Mesendoderm (in vitro differentiated cells): Measurements from ENCODE around the gene NRL. TPM values are rescaled to one million over a fixed set of nuclear protein-coding genes. Genes with fewer than 3 reads are reported as not detected.

Experiments
- DNase-seq: peaks from one replicate; pipeline ENCODE4 v3.0.0; 2013
- H2AK5ac ChIP-seq: 2 replicates; pipeline ENCODE4 v1.6.1; 2013; ENCODE audit warnings: low read length, inconsistent platforms
- H2BK120ac ChIP-seq: 2 replicates; pipeline ENCODE4 v1.6.1; 2013; ENCODE audit warnings: low read depth, mild to moderate bottlenecking, low read length, moderate library complexity, mixed read lengths
- H2BK15ac ChIP-seq: replicated peaks from 2 replicates; pipeline ENCODE4 v1.6.1; 2013; ENCODE audit warnings: low read depth, mild to moderate bottlenecking, moderate library complexity
- H2BK5ac ChIP-seq: 2 replicates; pipeline ENCODE4 v1.6.1; 2013; ENCODE audit warnings: low read length, inconsistent platforms
- H3K18ac ChIP-seq: 2 replicates; pipeline ENCODE4 v1.6.1; 2013; ENCODE audit warnings: mild to moderate bottlenecking, low read length, mixed read lengths
- H3K23ac ChIP-seq: one replicate; pipeline ENCODE4 v1.6.1; 2013; ENCODE audit warnings: low read length
- H3K27ac ChIP-seq: 2 replicates; pipeline ENCODE4 v1.5.1; 2013; ENCODE audit warnings: low read depth, mild to moderate bottlenecking, inconsistent platforms, low read length, moderate library complexity
- H3K27me3 ChIP-seq: 2 replicates; pipeline ENCODE4 v1.6.1; 2013; ENCODE audit warnings: low read length, control low read depth, mild to moderate bottlenecking, inconsistent platforms; ENCODE audit not compliant: insufficient read depth, poor library complexity
- H3K36me3 ChIP-seq: 2 replicates; pipeline ENCODE4 v1.6.1; 2013; ENCODE audit warnings: low read length, inconsistent platforms; ENCODE audit not compliant: control insufficient read depth, insufficient read depth
- H3K4ac ChIP-seq: one replicate; pipeline ENCODE4 v1.6.1; 2013; ENCODE audit warnings: low read depth, mild to moderate bottlenecking, low read length, moderate library complexity
- H3K4me1 ChIP-seq: 2 replicates; pipeline ENCODE4 v1.6.1; 2013; ENCODE audit warnings: low read depth, low read length, inconsistent platforms; ENCODE audit not compliant: control insufficient read depth
- H3K4me2 ChIP-seq: 2 replicates; pipeline ENCODE4 v1.6.1; 2013; ENCODE audit warnings: low read length
- H3K4me3 ChIP-seq: 2 replicates; pipeline ENCODE4 v1.5.1; 2013; ENCODE audit warnings: mild to moderate bottlenecking, low read length
- H3K56ac ChIP-seq: one replicate; pipeline ENCODE4 v1.6.1; 2013; ENCODE audit warnings: low read length
- H3K79me1 ChIP-seq: 2 replicates; pipeline ENCODE4 v1.6.1; 2013; ENCODE audit warnings: low read length, inconsistent platforms
- H3K79me2 ChIP-seq: 2 replicates; pipeline ENCODE4 v1.6.1; 2013; ENCODE audit warnings: mild to moderate bottlenecking, low read length; ENCODE audit not compliant: control insufficient read depth, insufficient read depth
- H3K9ac ChIP-seq: 2 replicates; pipeline ENCODE4 v1.6.1; 2013; ENCODE audit warnings: low read length, inconsistent platforms
- H4K5ac ChIP-seq: one replicate; pipeline ENCODE4 v1.6.1; 2013; ENCODE audit warnings: low read length
- H4K8ac ChIP-seq: one replicate; pipeline ENCODE4 v1.6.1; 2013; ENCODE audit warnings: low read depth, mild to moderate bottlenecking, control low read depth, low read length, moderate library complexity
- whole genome bisulfite sequencing: extraction: QIAGEN DNeasy Blood & Tissue Kit; methylation state at CpG from one replicate; pipeline ENCODE4 v1.1.7; 2013; ENCODE audit warnings: low lambda C conversion rate, missing lambda C conversion rate; ENCODE audit not compliant: insufficient coverage; ENCODE audit errors: extremely low coverage; 5-methylcytosine and 5-hydroxymethylcytosine counted together
- polyA plus RNA-seq, 2 experiments: library from polyadenylated mRNA; stranded (reverse); fragments of 200-250 nt; gene quantifications; one replicate each; pipeline ENCODE4 v1.2.3, GENCODE V29; 2013

NRL gene
- 1.2 TPM for polyA plus RNA-seq (2013, experiment 1 of 2)
- 1.3 TPM for polyA plus RNA-seq (2013, experiment 2 of 2)

GRCh38 chr14:24114532-24115421 is at the start of gene NRL, which contains the start of gene DCAF11:
NRL (minus strand) TSS chr14:24114949; CDS start chr14:24082848, 32,101 bp downstream.
DCAF11 (plus strand) TSS chr14:24114777; CDS start chr14:24115595, 818 bp downstream.
- H3K23ac ChIP-seq = peak within 1 kb of the TSS; percentile 35
- H3K36me3 ChIP-seq = no peaks in the 10 kb centered on the region
- no peaks in the 10 kb centered on the region for H3K27me3 ChIP-seq
- peak within 1 kb of the TSS; percentile 91 for H3K9ac ChIP-seq
- no peak within 1 kb of the TSS for H2BK15ac ChIP-seq
- H4K8ac ChIP-seq = peak within 1 kb of the TSS; percentile 88
- H3K4me1 ChIP-seq = peaks cover 3% of the 10 kb centered on the region
- H3K18ac ChIP-seq = peak within 1 kb of the TSS; percentile 56
- peak; percentile 100 for DNase-seq
- no peak within 1 kb of the TSS for H4K5ac ChIP-seq
- H3K79me2 ChIP-seq = peaks cover 2% of the 10 kb centered on the region
- no peak within 1 kb of the TSS for H2AK5ac ChIP-seq
- H2BK120ac ChIP-seq = peak within 1 kb of the TSS; percentile 4
- no CpG with 5 or more reads among the region's 65 CpGs for WGBS
- peaks cover 11% of the 10 kb centered on the region for H3K79me1 ChIP-seq
- H2BK5ac ChIP-seq = peak within 1 kb of the TSS; percentile 78
- peak within 1 kb of the TSS; percentile 64 for H3K4ac ChIP-seq
- peak within 1 kb of the TSS; percentile 90 for H3K4me2 ChIP-seq
- peak within 1 kb of the TSS; percentile 86 for H3K4me3 ChIP-seq
- peak within 1 kb of the TSS; percentile 97 for H3K56ac ChIP-seq
- H3K27ac ChIP-seq = peak within 1 kb of the TSS; percentile 94

- no CpG with 5 or more reads among the region's 8 CpGs for WGBS
- H3K36me3 ChIP-seq = peaks cover 18% of the 10 kb centered on the region
These were observed 47.3 kb upstream of the NRL start for GRCh38 chr14:24162093-24162492.

GRCh38 chr14:24160850-24161804 is 46.4 kb upstream of the NRL start, which contains the start of gene IRF9:
IRF9 (plus strand) TSS chr14:24161265; CDS start chr14:24162145, 880 bp downstream.
- Histone ChIP-seq H3K79me2 (no peaks in the 10 kb centered on the region), H3K4ac (peak within 1 kb of the TSS; percentile 44), H3K18ac (no peak within 1 kb of the TSS), H3K23ac (no peak within 1 kb of the TSS), H4K5ac (no peak within 1 kb of the TSS), H2BK5ac (peak within 1 kb of the TSS; percentile 39), H2BK120ac (no peak within 1 kb of the TSS), H3K4me3 (no peak within 1 kb of the TSS), H3K4me2 (peak within 1 kb of the TSS; percentile 38), H3K27me3 (no peaks in the 10 kb centered on the region), H3K36me3 (peaks cover 22% of the 10 kb centered on the region), H2BK15ac (no peak within 1 kb of the TSS), H3K79me1 (peaks cover 2% of the 10 kb centered on the region), H4K8ac (no peak within 1 kb of the TSS), H3K56ac (peak within 1 kb of the TSS; percentile 93), H2AK5ac (peak within 1 kb of the TSS; percentile 93), H3K9ac (peak within 1 kb of the TSS; percentile 74), H3K4me1 (peaks cover 5% of the 10 kb centered on the region), H3K27ac (no peak within 1 kb of the TSS)
- DNase-seq = peak; percentile 98
- WGBS = no CpG with 5 or more reads among the region's 12 CpGs

More at GRCh38 chr14:24162093-24162492, 47.3 kb upstream of the NRL start:
- no peak for DNase-seq
- no peak overlapping the region for H3K4me2 ChIP-seq
- no peak overlapping the region for H3K18ac ChIP-seq
- H2AK5ac ChIP-seq = no peak overlapping the region
- no peak overlapping the region for H2BK15ac ChIP-seq
- no peak overlapping the region for H3K27ac ChIP-seq
- no peak overlapping the region for H3K4ac ChIP-seq
- H2BK5ac ChIP-seq = no peak overlapping the region
- peaks cover 5% of the 10 kb centered on the region for H3K4me1 ChIP-seq
- no peak overlapping the region for H2BK120ac ChIP-seq
- peak overlapping the region; percentile 74 for H3K9ac ChIP-seq
- H4K5ac ChIP-seq = no peak overlapping the region
- H3K79me1 ChIP-seq = peaks cover 2% of the 10 kb centered on the region
- H3K4me3 ChIP-seq = no peak overlapping the region
- no peak overlapping the region for H3K23ac ChIP-seq
- no peak overlapping the region for H4K8ac ChIP-seq
- peak overlapping the region; percentile 67 for H3K56ac ChIP-seq
- H3K79me2 ChIP-seq = no peaks in the 10 kb centered on the region
- H3K27me3 ChIP-seq = no peaks in the 10 kb centered on the region

- Histone ChIP-seq H3K9ac (no peak overlapping the region), H4K8ac (no peak overlapping the region), H3K27me3 (no peaks in the 10 kb centered on the region), H2BK5ac (no peak overlapping the region), H3K23ac (no peak overlapping the region), H4K5ac (no peak overlapping the region), H2AK5ac (no peak overlapping the region), H3K4me3 (no peak overlapping the region), H3K4me1 (peaks cover 5% of the 10 kb centered on the region), H3K18ac (no peak overlapping the region), H3K4me2 (no peak overlapping the region), H3K36me3 (peaks cover 26% of the 10 kb centered on the region), H2BK15ac (no peak overlapping the region), H2BK120ac (no peak overlapping the region), H3K4ac (no peak overlapping the region), H3K56ac (no peak overlapping the region), H3K79me2 (no peaks in the 10 kb centered on the region), H3K27ac (no peak overlapping the region), H3K79me1 (peaks cover 2% of the 10 kb centered on the region)
- no CpG with 5 or more reads among the region's 4 CpGs for WGBS
- DNase-seq = no peak
These were observed 45.7 kb upstream of the NRL start for GRCh38 chr14:24160499-24160849.

- peaks cover 5% of the 10 kb centered on the region for H3K4me1 ChIP-seq
- no peak overlapping the region for H3K9ac ChIP-seq
- H3K79me2 ChIP-seq = no peaks in the 10 kb centered on the region
- H3K36me3 ChIP-seq = peaks cover 27% of the 10 kb centered on the region
- no peak overlapping the region for H3K18ac ChIP-seq
- H2BK15ac ChIP-seq = no peak overlapping the region
- no peak overlapping the region for H2BK5ac ChIP-seq
- H2AK5ac ChIP-seq = no peak overlapping the region
- WGBS = no CpG with 5 or more reads among the region's 11 CpGs
- H4K5ac ChIP-seq = no peak overlapping the region
- no peak overlapping the region for H3K4me3 ChIP-seq
- H3K23ac ChIP-seq = no peak overlapping the region
- H2BK120ac ChIP-seq = no peak overlapping the region
- H3K27ac ChIP-seq = no peak overlapping the region
- H3K27me3 ChIP-seq = no peaks in the 10 kb centered on the region
- no peak overlapping the region for H3K56ac ChIP-seq
- no peak overlapping the region for H4K8ac ChIP-seq
- H3K79me1 ChIP-seq = peaks cover 2% of the 10 kb centered on the region
- no peak overlapping the region for H3K4ac ChIP-seq
- H3K4me2 ChIP-seq = no peak overlapping the region
- no peak for DNase-seq
These were observed 45.2 kb upstream of the NRL start for GRCh38 chr14:24159777-24160498.
